ENCODE measurements around the gene SART3. TPM values are rescaled to one million over a fixed set of nuclear protein-coding genes. Genes with fewer than 3 reads are reported as not detected.

The SART3 gene
- polyA plus RNA-seq, 1 donor (not counting 4 experiments of a cell fraction or from before 2014, with no cell fraction given) = 19.0 TPM

DNA sequence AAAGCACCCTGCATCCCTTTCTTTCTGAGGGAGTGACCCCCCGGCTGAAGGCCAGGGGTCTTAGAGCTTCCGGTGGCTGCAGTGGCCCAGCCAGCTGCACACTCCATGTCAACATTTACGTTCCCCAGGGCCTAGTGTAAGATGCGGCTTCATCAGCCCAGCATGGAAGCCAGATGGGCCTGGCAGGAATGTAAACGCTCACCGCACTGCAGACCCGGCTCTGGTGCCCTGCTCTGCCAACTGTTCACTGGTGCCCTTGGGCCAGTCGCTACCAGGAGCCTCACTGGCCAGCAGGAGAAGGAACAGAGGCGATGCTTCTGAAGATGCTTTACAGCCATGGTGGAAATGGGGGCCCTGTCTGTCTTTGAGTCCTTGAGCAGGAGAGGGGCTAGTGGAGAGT is 45.5 kb upstream of the SART3 start:
- DNase-seq (ENCODE audit: low read depth, low spot score) (no peak), FAIRE-seq (no peak)
- no peak for TF ChIP-seq EZH2 (IDR thresholded peaks at IDR 0.05; ENCODE audit: low read length)
- TF ChIP-seq, protein P1, sequence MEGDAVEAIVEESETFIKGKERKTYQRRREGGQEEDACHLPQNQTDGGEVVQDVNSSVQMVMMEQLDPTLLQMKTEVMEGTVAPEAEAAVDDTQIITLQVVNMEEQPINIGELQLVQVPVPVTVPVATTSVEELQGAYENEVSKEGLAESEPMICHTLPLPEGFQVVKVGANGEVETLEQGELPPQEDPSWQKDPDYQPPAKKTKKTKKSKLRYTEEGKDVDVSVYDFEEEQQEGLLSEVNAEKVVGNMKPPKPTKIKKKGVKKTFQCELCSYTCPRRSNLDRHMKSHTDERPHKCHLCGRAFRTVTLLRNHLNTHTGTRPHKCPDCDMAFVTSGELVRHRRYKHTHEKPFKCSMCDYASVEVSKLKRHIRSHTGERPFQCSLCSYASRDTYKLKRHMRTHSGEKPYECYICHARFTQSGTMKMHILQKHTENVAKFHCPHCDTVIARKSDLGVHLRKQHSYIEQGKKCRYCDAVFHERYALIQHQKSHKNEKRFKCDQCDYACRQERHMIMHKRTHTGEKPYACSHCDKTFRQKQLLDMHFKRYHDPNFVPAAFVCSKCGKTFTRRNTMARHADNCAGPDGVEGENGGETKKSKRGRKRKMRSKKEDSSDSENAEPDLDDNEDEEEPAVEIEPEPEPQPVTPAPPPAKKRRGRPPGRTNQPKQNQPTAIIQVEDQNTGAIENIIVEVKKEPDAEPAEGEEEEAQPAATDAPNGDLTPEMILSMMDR (optimal IDR thresholded peaks at IDR 0.05 in 1 of 3, IDR thresholded peaks at IDR 0.05 in 1 of 3, conservative IDR thresholded peaks at IDR 0.05 in 1 of 3; ENCODE audit: extremely low read depth in 1 of 3, insufficient read depth in 2 of 3, low read length in 3 of 3) = no peak
- H2AFZ ChIP-seq (ENCODE audit: control insufficient read depth, low read length) = no peak overlapping the region
- H3K79me2 ChIP-seq (ENCODE audit: control insufficient read depth, insufficient read depth, low read length) = no peaks in the 10 kb centered on the region
- no peak overlapping the region for H3K4me2 ChIP-seq (ENCODE audit: control insufficient read depth, extremely low read depth, insufficient read depth, low read depth, low read length)
- H3K36me3 ChIP-seq (ENCODE audit: control insufficient read depth in 2 of 2, extremely low read depth in 1 of 2, insufficient read depth in 2 of 2, low read length in 2 of 2) = no peaks in the 10 kb centered on the region
- H3K4me1 ChIP-seq (ENCODE audit: control insufficient read depth, extremely low read depth, insufficient read depth, low read length) = no peaks in the 10 kb centered on the region
- dilution Hi-C loops (cut with MboI; ENCODE audit: extremely low pct_ligation_motif_present, low sequenced_read_pairs) = no loop called here
- H3K27me3 ChIP-seq (ENCODE audit: control insufficient read depth, extremely low read depth, insufficient read depth, low read length) = peaks cover 10% of the 10 kb centered on the region
- no peaks in the 10 kb centered on the region for H3K9me3 ChIP-seq (ENCODE audit: control insufficient read depth, low read depth, low read length)
- no peak overlapping the region for H3K27ac ChIP-seq (ENCODE audit: control insufficient read depth, insufficient read depth, low read length)
- H3K9me1 ChIP-seq (ENCODE audit: control insufficient read depth, extremely low read depth, insufficient read depth, low read length) = no peaks in the 10 kb centered on the region
- H3K4me3 ChIP-seq (ENCODE audit: control insufficient read depth in 2 of 3, extremely low read depth in 1 of 3, insufficient read depth in 2 of 3, low read depth in 1 of 3, low read length in 3 of 3) = no peak overlapping the region
- H4K20me1 ChIP-seq (ENCODE audit: control insufficient read depth, extremely low read depth, insufficient read depth, low read length) = no peaks in the 10 kb centered on the region
- H3K9ac ChIP-seq (ENCODE audit: control insufficient read depth, extremely low read depth, insufficient read depth, low read length) = no peak overlapping the region

DNA sequence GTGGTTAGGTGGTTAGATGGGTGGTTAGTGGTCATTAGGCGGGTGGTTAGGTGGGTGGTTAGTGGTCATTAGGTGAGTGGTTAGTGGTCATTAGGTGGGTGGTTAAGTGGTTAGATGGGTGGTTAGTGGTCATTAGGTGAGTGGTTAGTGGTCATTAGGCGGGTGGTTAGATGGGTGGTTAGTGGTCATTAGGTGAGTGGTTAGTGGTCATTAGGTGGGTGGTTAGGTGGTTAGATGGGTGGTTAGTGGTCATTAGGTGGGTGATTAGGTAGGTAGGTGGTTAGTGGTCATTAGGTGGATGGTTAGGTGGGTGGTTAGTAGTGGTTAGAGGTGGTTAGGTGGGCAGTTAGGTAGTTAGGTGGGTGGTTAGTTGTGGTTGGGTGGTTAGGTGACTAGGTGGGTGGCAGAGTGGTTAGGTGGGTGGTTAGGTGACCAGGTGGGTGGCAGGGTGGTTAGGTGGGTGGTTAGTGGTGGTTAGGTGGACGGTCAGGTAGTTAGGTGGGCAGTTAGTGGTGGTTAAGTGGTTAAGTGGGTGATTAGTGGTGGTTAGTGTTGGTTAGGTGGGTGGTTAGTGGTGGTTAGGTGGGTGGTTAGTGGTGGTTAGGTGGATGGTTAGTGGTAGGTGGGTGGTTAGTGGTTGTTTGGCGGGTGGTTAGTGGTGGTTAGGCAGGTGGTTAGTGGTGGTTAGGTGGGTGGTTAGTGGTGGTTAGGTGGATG is 44.9 kb upstream of the SART3 start:
- Histone ChIP-seq H3K4me2 (ENCODE audit: control insufficient read depth, extremely low read depth, insufficient read depth, low read depth, low read length) (no peak overlapping the region), H3K9me1 (ENCODE audit: control insufficient read depth, extremely low read depth, insufficient read depth, low read length) (no peaks in the 10 kb centered on the region), H4K20me1 (ENCODE audit: control insufficient read depth, extremely low read depth, insufficient read depth, low read length) (no peaks in the 10 kb centered on the region), H3K9me3 (ENCODE audit: control insufficient read depth, low read depth, low read length) (no peaks in the 10 kb centered on the region), H3K27me3 (ENCODE audit: control insufficient read depth, extremely low read depth, insufficient read depth, low read length) (peaks cover 10% of the 10 kb centered on the region), H3K27ac (ENCODE audit: control insufficient read depth, insufficient read depth, low read length) (no peak overlapping the region), H3K9ac (ENCODE audit: control insufficient read depth, extremely low read depth, insufficient read depth, low read length) (no peak overlapping the region), H3K4me3 (ENCODE audit: control insufficient read depth in 2 of 3, extremely low read depth in 1 of 3, insufficient read depth in 2 of 3, low read depth in 1 of 3, low read length in 3 of 3) (no peak overlapping the region), H3K4me1 (ENCODE audit: control insufficient read depth, extremely low read depth, insufficient read depth, low read length) (no peaks in the 10 kb centered on the region), H2AFZ (ENCODE audit: control insufficient read depth, low read length) (no peak overlapping the region), H3K36me3 (ENCODE audit: control insufficient read depth in 2 of 2, extremely low read depth in 1 of 2, insufficient read depth in 2 of 2, low read length in 2 of 2) (no peaks in the 10 kb centered on the region), H3K79me2 (ENCODE audit: control insufficient read depth, insufficient read depth, low read length) (no peaks in the 10 kb centered on the region)
- TF ChIP-seq EZH2 (IDR thresholded peaks at IDR 0.05; ENCODE audit: low read length) = no peak
- TF ChIP-seq, protein P1 (optimal IDR thresholded peaks at IDR 0.05 in 1 of 3, IDR thresholded peaks at IDR 0.05 in 1 of 3, conservative IDR thresholded peaks at IDR 0.05 in 1 of 3; ENCODE audit: extremely low read depth in 1 of 3, insufficient read depth in 2 of 3, low read length in 3 of 3) = no peak
- dilution Hi-C loops (cut with MboI; ENCODE audit: extremely low pct_ligation_motif_present, low sequenced_read_pairs) = no loop called here
- FAIRE-seq = no peak
- DNase-seq (ENCODE audit: low read depth, low spot score) = no peak
